Thyroid gland (tissue), 4 donors: Measurements from ENCODE around the gene ZCCHC17. TPM values are rescaled to one million over a fixed set of nuclear protein-coding genes. Genes with fewer than 3 reads are reported as not detected.

Experiments
- DNase-seq, 2 donors: peaks; one replicate each; pipeline ENCODE4 v3.0.0-alpha.2; 2019
- H3K27ac ChIP-seq, 3 donors: fragments of 200-600 bp; sonication (generic); 1 replicate in 2 of 3; 2 replicates in 1 of 3; pipeline ENCODE4 v1.5.1; 2016 to 2019; ENCODE audit warnings: mild to moderate bottlenecking in 1 of 3, moderate library complexity in 1 of 3
- H3K27me3 ChIP-seq: fragments of 200-600 bp; sonication (generic); one replicate; pipeline ENCODE4 v1.5.1; 2019
- H3K36me3 ChIP-seq, 2 donors: fragments of 200-600 bp; sonication (generic); one replicate each; pipeline ENCODE4 v1.5.1; 2016 to 2019
- H3K4me1 ChIP-seq, 2 donors: fragments of 200-600 bp; sonication (generic); one replicate each; pipeline ENCODE4 v1.5.1; 2017 to 2019
- H3K4me3 ChIP-seq, 3 donors: fragments of 200-600 bp; sonication (generic); replicated peaks in 1 of 3; 1 replicate in 2 of 3; 2 replicates in 1 of 3; pipeline ENCODE4 v1.5.1; 2016; ENCODE audit warnings: mild to moderate bottlenecking in 1 of 3
- H3K9me3 ChIP-seq: fragments of 200-600 bp; sonication (generic); one replicate; pipeline ENCODE4 v1.5.1; 2017
- CTCF ChIP-seq, 6 experiments: fragments of 200-600 bp in 3 of 6; fragments of 450-650 bp in 3 of 6; sonication (generic) in 3 of 6; IDR thresholded peaks; one replicate each; pipeline ENCODE4 v1.5.1; 2016 to 2019; ENCODE audit warnings: antibody characterized with exemption in 6 of 6, mild to moderate bottlenecking in 2 of 6, inconsistent platforms in 1 of 6, moderate library complexity in 1 of 6
- POLR2A ChIP-seq, 2 donors: fragments of 450-650 bp; IDR thresholded peaks; one replicate each; pipeline ENCODE4 v1.6.1; 2017; ENCODE audit warnings: antibody characterized with exemption in 2 of 2, mild to moderate bottlenecking in 2 of 2, moderate library complexity in 1 of 2
- WGBS, 2 donors: methylation state at CpG; one replicate each; pipeline ENCODE4 v1.1.5; 2017; 5-methylcytosine and 5-hydroxymethylcytosine counted together
- intact Hi-C: fragments of 100-400 bp; cut with DNase I; formaldehyde crosslinking; loops from one replicate; pipeline ENCODE4 v1.15.1; 2023
- total RNA-seq, 4 donors: library from RNA; depleted of rRNA; stranded (reverse); fragments of >200 nt; gene quantifications; one replicate each; pipeline ENCODE4 v1.2.3, GENCODE V29; 2016

ZCCHC17 gene
- total RNA-seq, 4 donors from 2014 or later, result 20.0 to 29.8 (median 23.9) TPM

GRCh38 chr1:31336687-31337467, 40.0 kb downstream of the ZCCHC17 start:
- WGBS, 2 donors, result 80% methylated on average over 10 of the region's 10 CpGs
- TF ChIP-seq CTCF (IDR thresholded peaks at IDR 0.05), result no peak
- no peak for TF ChIP-seq POLR2A (IDR thresholded peaks at IDR 0.05)
- Histone ChIP-seq H3K4me1 (no peaks in the 10 kb centered on the region), H3K27ac (no peak overlapping the region), H3K4me3 (no peak overlapping the region), H3K9me3 (no peaks in the 10 kb centered on the region), H3K27me3 (no peaks in the 10 kb centered on the region), H3K36me3 (no peaks in the 10 kb centered on the region)
- peak; percentile 5 to 17 for DNase-seq
- intact Hi-C loops, result no loop called here

- H3K9me3 ChIP-seq, result no peaks in the 10 kb centered on the region
Observed at GRCh38 chr1:31344503-31344902, 47.7 kb downstream of the ZCCHC17 start.

GRCh38 chr1:31345635-31346034, 48.8 kb downstream of the ZCCHC17 start:
- H3K27ac ChIP-seq, result no peak overlapping the region
- H3K27me3 ChIP-seq, result no peaks in the 10 kb centered on the region
- no peak for TF ChIP-seq POLR2A (IDR thresholded peaks at IDR 0.05)
- intact Hi-C loops, result no loop called here
- peaks cover 0 to 11% of the 10 kb centered on the region in 2 donors for H3K36me3 ChIP-seq
- H3K4me1 ChIP-seq, result no peaks in the 10 kb centered on the region
- no peak overlapping the region for H3K4me3 ChIP-seq
- 89 to 92% methylated on average over 2 of the region's 2 CpGs for WGBS, 2 donors
- DNase-seq, result no peak
- H3K9me3 ChIP-seq, result no peaks in the 10 kb centered on the region

More at GRCh38 chr1:31344503-31344902, 47.7 kb downstream of the ZCCHC17 start:
- Histone ChIP-seq H3K4me1 (no peaks in the 10 kb centered on the region), H3K27ac (no peak overlapping the region), H3K4me3 (no peak overlapping the region), H3K27me3 (no peaks in the 10 kb centered on the region), H3K36me3 (peaks cover 0 to 7% of the 10 kb centered on the region in 2 donors)
- 46 to 62% methylated on average over 1 of the region's 1 CpG for WGBS, 2 donors
- intact Hi-C loops, result no loop called here
- TF ChIP-seq POLR2A (IDR thresholded peaks at IDR 0.05) (no peak), CTCF (IDR thresholded peaks at IDR 0.05) (no peak)
- DNase-seq, result no peak

- intact Hi-C loops, result no loop called here
- DNase-seq, result no peak
- H3K27me3 ChIP-seq, result no peaks in the 10 kb centered on the region
- H3K9me3 ChIP-seq, result no peaks in the 10 kb centered on the region
- TF ChIP-seq CTCF (IDR thresholded peaks at IDR 0.05) (no peak), POLR2A (IDR thresholded peaks at IDR 0.05) (no peak)
- H3K4me3 ChIP-seq, result no peak overlapping the region
- H3K36me3 ChIP-seq, result peaks cover 0 to 11% of the 10 kb centered on the region in 2 donors
- no peaks in the 10 kb centered on the region for H3K4me1 ChIP-seq
- H3K27ac ChIP-seq, result no peak overlapping the region
Observed at GRCh38 chr1:31346785-31347184, 50.0 kb downstream of the ZCCHC17 start.

- Histone ChIP-seq H3K4me3 (no peak overlapping the region), H3K4me1 (no peaks in the 10 kb centered on the region), H3K27ac (no peak overlapping the region), H3K9me3 (no peaks in the 10 kb centered on the region), H3K36me3 (peaks cover 0 to 11% of the 10 kb centered on the region in 2 donors), H3K27me3 (no peaks in the 10 kb centered on the region)
- intact Hi-C loops, result no loop called here
- TF ChIP-seq CTCF (IDR thresholded peaks at IDR 0.05), result no peak
- no peak for TF ChIP-seq POLR2A (IDR thresholded peaks at IDR 0.05)
- DNase-seq, result peak; percentile 10 to 33
- 76 to 81% methylated on average over 1 of the region's 1 CpG for WGBS, 2 donors
Observed at GRCh38 chr1:31348449-31348848, 51.6 kb downstream of the ZCCHC17 start.
